Chondrocyte (in vitro differentiated cells): Measurements from ENCODE around the gene RGSL1. TPM values are rescaled to one million over a fixed set of nuclear protein-coding genes. Genes with fewer than 3 reads are reported as not detected.

Experiments
- DNase-seq: peaks from one replicate; pipeline ENCODE4 v3.0.0; 2021; ENCODE audit warnings: mixed read lengths, low spot score
- H3K27ac Mint-ChIP-seq: one replicate; pipeline ENCODE4 v1.8.0; 2021; ENCODE audit warnings: mild to moderate bottlenecking, moderate library complexity, mixed read lengths; ENCODE audit not compliant: unreplicated experiment
- H3K27me3 Mint-ChIP-seq: 2 replicates; pipeline ENCODE4 v1.8.0; 2021; ENCODE audit warnings: low read depth, mixed read lengths
- H3K36me3 Mint-ChIP-seq: 2 replicates; pipeline ENCODE4 v1.8.0; 2021; ENCODE audit warnings: low read depth, mixed read lengths
- H3K4me1 Mint-ChIP-seq: 2 replicates; pipeline ENCODE4 v1.8.0; 2021; ENCODE audit warnings: low read depth, mild to moderate bottlenecking, mixed read lengths
- H3K4me3 Mint-ChIP-seq: one replicate; pipeline ENCODE4 v1.8.0; 2021; ENCODE audit warnings: mild to moderate bottlenecking, moderate library complexity, mixed read lengths; ENCODE audit not compliant: unreplicated experiment
- H3K9me3 Mint-ChIP-seq: 2 replicates; pipeline ENCODE4 v1.8.0; 2021; ENCODE audit warnings: low read depth, mixed read lengths
- total RNA-seq: library from RNA; stranded (reverse); gene quantifications from 3 replicates; pipeline ENCODE4 v1.2.1, GENCODE V29; 2021
- TF ChIP-seq, protein P1 (sequence below): fragments of 200-600 bp; sonication (generic); IDR thresholded peaks from 2 replicates; pipeline ENCODE4 v1.5.0; 2021; ENCODE audit warnings: antibody characterized with exemption, mild to moderate bottlenecking, moderate library complexity

RGSL1 gene
- total RNA-seq, 1 donor from 2014 or later, result not detected

DNA sequence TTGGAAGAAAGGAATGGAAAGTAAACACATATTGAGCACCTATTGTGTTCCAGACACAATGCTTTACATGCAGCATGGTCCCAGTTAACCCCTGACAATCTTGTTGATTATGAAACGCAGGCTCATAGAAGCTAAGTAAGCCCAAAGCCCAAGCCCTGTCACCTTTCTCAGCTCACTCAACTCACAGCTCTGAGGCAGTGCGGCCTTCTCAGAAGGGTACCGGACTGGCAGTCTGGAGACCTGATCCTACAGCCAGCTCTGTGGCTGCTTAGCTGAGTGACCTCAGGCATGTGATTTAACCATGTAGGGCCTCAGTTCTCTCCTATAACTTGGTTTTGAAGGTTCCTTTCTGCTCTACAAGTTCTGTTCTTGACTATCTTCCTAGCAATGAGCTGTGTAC is 139.6 kb downstream of the RGSL1 start:
- Mint-ChIP-seq H3K4me1 (peaks cover 18% of the 10 kb centered on the region), H3K36me3 (no peaks in the 10 kb centered on the region), H3K9me3 (peaks cover 6% of the 10 kb centered on the region), H3K4me3 (peak overlapping the region; percentile 91), H3K27ac (no peak overlapping the region), H3K27me3 (peaks cover 4% of the 10 kb centered on the region)
- TF ChIP-seq, protein P1, sequence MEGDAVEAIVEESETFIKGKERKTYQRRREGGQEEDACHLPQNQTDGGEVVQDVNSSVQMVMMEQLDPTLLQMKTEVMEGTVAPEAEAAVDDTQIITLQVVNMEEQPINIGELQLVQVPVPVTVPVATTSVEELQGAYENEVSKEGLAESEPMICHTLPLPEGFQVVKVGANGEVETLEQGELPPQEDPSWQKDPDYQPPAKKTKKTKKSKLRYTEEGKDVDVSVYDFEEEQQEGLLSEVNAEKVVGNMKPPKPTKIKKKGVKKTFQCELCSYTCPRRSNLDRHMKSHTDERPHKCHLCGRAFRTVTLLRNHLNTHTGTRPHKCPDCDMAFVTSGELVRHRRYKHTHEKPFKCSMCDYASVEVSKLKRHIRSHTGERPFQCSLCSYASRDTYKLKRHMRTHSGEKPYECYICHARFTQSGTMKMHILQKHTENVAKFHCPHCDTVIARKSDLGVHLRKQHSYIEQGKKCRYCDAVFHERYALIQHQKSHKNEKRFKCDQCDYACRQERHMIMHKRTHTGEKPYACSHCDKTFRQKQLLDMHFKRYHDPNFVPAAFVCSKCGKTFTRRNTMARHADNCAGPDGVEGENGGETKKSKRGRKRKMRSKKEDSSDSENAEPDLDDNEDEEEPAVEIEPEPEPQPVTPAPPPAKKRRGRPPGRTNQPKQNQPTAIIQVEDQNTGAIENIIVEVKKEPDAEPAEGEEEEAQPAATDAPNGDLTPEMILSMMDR, result no peak
- DNase-seq, result no peak

DNA sequence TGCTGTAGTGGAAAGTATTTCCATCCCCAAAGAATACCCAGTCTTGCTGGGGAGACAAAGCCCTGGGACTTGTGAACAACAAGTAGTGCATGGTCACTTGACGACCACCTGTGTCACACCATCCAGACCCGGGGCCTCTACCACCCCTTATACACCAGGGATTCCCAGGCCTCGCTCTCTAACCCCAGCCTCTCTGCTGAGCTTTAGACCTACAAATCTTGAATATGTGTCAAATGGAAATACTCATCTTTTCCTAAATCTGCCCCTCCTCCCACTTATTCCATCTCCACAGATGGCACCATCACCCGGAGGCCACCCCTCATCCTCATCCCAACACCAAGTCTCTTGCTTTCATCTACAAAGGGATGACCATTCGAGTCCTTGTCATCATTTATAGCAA is 140.0 kb downstream of the RGSL1 start:
- Mint-ChIP-seq H3K27me3 (peaks cover 4% of the 10 kb centered on the region), H3K9me3 (peaks cover 6% of the 10 kb centered on the region), H3K4me1 (peaks cover 15% of the 10 kb centered on the region), H3K27ac (no peak overlapping the region), H3K4me3 (no peak overlapping the region), H3K36me3 (no peaks in the 10 kb centered on the region)
- TF ChIP-seq, protein P1, result no peak
- no peak for DNase-seq

- Mint-ChIP-seq H3K27ac (no peak overlapping the region), H3K27me3 (peaks cover 4% of the 10 kb centered on the region), H3K36me3 (peaks cover 4% of the 10 kb centered on the region), H3K4me1 (peaks cover 9% of the 10 kb centered on the region), H3K9me3 (no peaks in the 10 kb centered on the region), H3K4me3 (no peak overlapping the region)
- no peak for DNase-seq
- TF ChIP-seq, protein P1, result peak; percentile 91
Measured at GRCh38 chr1:182595641-182596240, 145.8 kb downstream of the RGSL1 start.

DNA sequence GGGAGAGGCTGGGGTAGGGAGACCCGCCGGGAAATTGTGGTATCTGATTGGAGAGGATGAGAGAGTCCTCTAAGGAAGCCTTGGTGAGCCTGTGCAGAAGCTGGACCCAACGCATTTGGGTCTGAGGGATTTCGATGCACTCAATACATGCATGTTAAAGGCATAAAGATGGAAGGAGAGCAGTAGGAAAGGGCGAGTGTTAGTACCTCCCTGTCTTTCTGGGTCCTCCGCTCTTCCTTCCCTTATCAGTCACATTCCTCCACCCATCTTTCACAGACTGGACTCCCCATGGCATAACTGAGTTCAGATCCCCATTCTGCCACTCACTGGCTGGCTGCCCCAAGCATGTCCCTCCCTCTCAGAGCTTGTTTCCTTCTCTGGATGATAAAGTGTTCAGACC is 147.0 kb downstream of the RGSL1 start:
- Mint-ChIP-seq H3K27me3 (peaks cover 4% of the 10 kb centered on the region), H3K36me3 (peaks cover 4% of the 10 kb centered on the region), H3K4me3 (no peak overlapping the region), H3K27ac (no peak overlapping the region), H3K4me1 (peaks cover 9% of the 10 kb centered on the region), H3K9me3 (no peaks in the 10 kb centered on the region)
- DNase-seq, result no peak
- TF ChIP-seq, protein P1, result no peak

- H3K4me1 Mint-ChIP-seq, result peaks cover 9% of the 10 kb centered on the region
- no peak overlapping the region for H3K4me3 Mint-ChIP-seq
- no peak for DNase-seq
- no peaks in the 10 kb centered on the region for H3K9me3 Mint-ChIP-seq
- TF ChIP-seq, protein P1, result no peak
- no peak overlapping the region for H3K27ac Mint-ChIP-seq
- H3K36me3 Mint-ChIP-seq, result peaks cover 6% of the 10 kb centered on the region
- H3K27me3 Mint-ChIP-seq, result peaks cover 4% of the 10 kb centered on the region
Measured at GRCh38 chr1:182598296-182598695, 148.3 kb downstream of the RGSL1 start.
